GM23338 (cell line): ENCODE measurements around the gene BRINP2. TPM values are rescaled to one million over a fixed set of nuclear protein-coding genes. Genes with fewer than 3 reads are reported as not detected.

Experiments
- ATAC-seq: fragments of 200-7000 bp; cut with Tn5 transposase; 3 replicates; pipeline ENCODE4 v1.9.1; 2020
- DNase-seq: peaks from one replicate; pipeline ENCODE4 v3.0.0-alpha.2; 2015; ENCODE audit warnings: low spot score
- H2AFZ ChIP-seq: fragments of 200-600 bp; sonication (generic); 2 replicates; pipeline ENCODE4 v1.8.0; 2016; ENCODE audit warnings: antibody characterized with exemption, mild to moderate bottlenecking, moderate library complexity
- H3F3A ChIP-seq: fragments of 200-600 bp; sonication (generic); replicated peaks from 2 replicates; pipeline ENCODE4 v1.8.0; 2017; ENCODE audit warnings: antibody characterized with exemption, mixed run types, low read depth
- H3K27ac ChIP-seq: fragments of 200-600 bp; sonication (generic); 2 replicates; pipeline ENCODE4 v1.6.1; 2016; ENCODE audit warnings: low read depth
- H3K27me3 ChIP-seq: fragments of 200-600 bp; sonication (generic); 2 replicates; pipeline ENCODE4 v1.8.0; 2016; ENCODE audit warnings: mild to moderate bottlenecking, mixed run types, moderate library complexity; ENCODE audit not compliant: insufficient read depth
- H3K36me3 ChIP-seq: fragments of 200-600 bp; sonication (generic); 2 replicates; pipeline ENCODE4 v1.8.0; 2016; ENCODE audit warnings: mild to moderate bottlenecking; ENCODE audit not compliant: insufficient read depth
- H3K4me1 ChIP-seq: fragments of 200-600 bp; sonication (generic); 2 replicates; pipeline ENCODE4 v1.8.0; 2016; ENCODE audit warnings: mild to moderate bottlenecking, moderate library complexity; ENCODE audit not compliant: insufficient read depth
- H3K4me2 ChIP-seq: fragments of 200-600 bp; sonication (generic); 2 replicates; pipeline ENCODE4 v1.7.1; 2017; ENCODE audit warnings: mixed run types
- H3K4me3 ChIP-seq: fragments of 200-600 bp; sonication (generic); 2 replicates; pipeline ENCODE4 v1.6.1; 2016; ENCODE audit warnings: mixed run types
- H3K79me2 ChIP-seq: fragments of 200-600 bp; sonication (generic); replicated peaks from 2 replicates; pipeline ENCODE4 v1.8.0; 2017; ENCODE audit warnings: mild to moderate bottlenecking; ENCODE audit not compliant: insufficient read depth
- H3K9me2 ChIP-seq: fragments of 200-600 bp; sonication (generic); 2 replicates; pipeline ENCODE4 v1.8.0; 2017; ENCODE audit not compliant: insufficient read depth
- H4K20me1 ChIP-seq: fragments of 200-600 bp; sonication (generic); replicated peaks from 2 replicates; pipeline ENCODE4 v1.8.0; 2017; ENCODE audit warnings: mild to moderate bottlenecking; ENCODE audit not compliant: insufficient read depth
- H3K27ac Mint-ChIP-seq: 2 replicates; pipeline ENCODE4 v1.8.0; 2020; ENCODE audit warnings: inconsistent platforms, mild to moderate bottlenecking, moderate library complexity, mixed read lengths
- H3K27me3 Mint-ChIP-seq: 3 replicates; pipeline ENCODE4 v1.8.0; 2022; ENCODE audit warnings: low read depth, mild to moderate bottlenecking, moderate library complexity, mixed read lengths, inconsistent platforms; ENCODE audit not compliant: insufficient read depth, poor library complexity
- H3K36me3 Mint-ChIP-seq: 3 replicates; pipeline ENCODE4 v1.8.0; 2021; ENCODE audit warnings: low read depth, mild to moderate bottlenecking, inconsistent platforms, moderate library complexity, mixed read lengths
- H3K4me1 Mint-ChIP-seq: 3 replicates; pipeline ENCODE4 v1.8.0; 2020; ENCODE audit warnings: mild to moderate bottlenecking, inconsistent platforms, mixed read lengths
- H3K4me3 Mint-ChIP-seq: 3 replicates; pipeline ENCODE4 v1.8.0; 2021; ENCODE audit warnings: moderate library complexity, mild to moderate bottlenecking, inconsistent platforms, mixed read lengths
- H3K9me3 Mint-ChIP-seq: 3 replicates; pipeline ENCODE4 v1.8.0; 2020; ENCODE audit warnings: moderate library complexity, mild to moderate bottlenecking, inconsistent platforms, mixed read lengths
- CREB1 ChIP-seq: fragments of 250-450 bp; sonication (Bioruptor Pico); IDR thresholded peaks from 2 replicates; pipeline ENCODE4 v1.5.0; 2020; ENCODE audit warnings: low read depth, mild to moderate bottlenecking, moderate library complexity
- CTCF ChIP-seq, 2 experiments: fragments of 200-600 bp in 1 of 2; sonication (generic) in 1 of 2; conservative IDR thresholded peaks; 2 replicates each; pipeline versions ENCODE4 v1.5.1 to v1.6.1; 2016 to 2017; ENCODE audit warnings: antibody characterized with exemption in 2 of 2, low read depth in 2 of 2, mild to moderate bottlenecking in 2 of 2, moderate library complexity in 1 of 2
- ETS1 ChIP-seq: IDR thresholded peaks from 2 replicates; pipeline ENCODE4 v1.6.1; 2016; ENCODE audit warnings: antibody characterized with exemption
- EZH2 ChIP-seq: fragments of 200-600 bp; sonication (generic); IDR thresholded peaks from one replicate; pipeline ENCODE4 v1.8.0; 2017; ENCODE audit warnings: antibody characterized with exemption, mild to moderate bottlenecking, low read depth; ENCODE audit not compliant: unreplicated experiment
- EZH2phosphoT487 ChIP-seq: fragments of 200-600 bp; sonication (generic); IDR thresholded peaks from one replicate; pipeline ENCODE4 v1.8.1; 2018; ENCODE audit warnings: antibody characterized with exemption; ENCODE audit not compliant: unreplicated experiment
- JUNB ChIP-seq: IDR thresholded peaks from one replicate; pipeline ENCODE4 v1.6.1; 2016; ENCODE audit warnings: antibody characterized with exemption; ENCODE audit not compliant: unreplicated experiment
- NANOG ChIP-seq: IDR thresholded peaks from 2 replicates; pipeline ENCODE4 v1.6.1; 2016; ENCODE audit warnings: antibody characterized with exemption, borderline replicate concordance
- POLR2AphosphoS5 ChIP-seq: IDR thresholded peaks from 2 replicates; pipeline ENCODE4 v1.6.1; 2016; ENCODE audit warnings: antibody characterized with exemption, low read depth
- REST ChIP-seq: IDR thresholded peaks from one replicate; pipeline ENCODE4 v1.6.1; 2018; ENCODE audit warnings: antibody characterized with exemption; ENCODE audit not compliant: unreplicated experiment
- STAT1 ChIP-seq: IDR thresholded peaks from one replicate; pipeline ENCODE4 v1.6.1; 2016; ENCODE audit warnings: antibody characterized with exemption; ENCODE audit not compliant: unreplicated experiment
- ZNF114 ChIP-seq: fragments of 250-450 bp; sonication (Bioruptor Pico); IDR thresholded peaks from 2 replicates; pipeline ENCODE4 v1.5.0; 2020; ENCODE audit warnings: mild to moderate bottlenecking, moderate library complexity
- ZNF331 ChIP-seq: fragments of 250-450 bp; sonication (Bioruptor Pico); IDR thresholded peaks from 2 replicates; pipeline ENCODE4 v1.5.0; 2020; ENCODE audit warnings: low read depth, mild to moderate bottlenecking, moderate library complexity
- ZNF462 ChIP-seq: fragments of 250-450 bp; sonication (Bioruptor Pico); IDR thresholded peaks from 2 replicates; pipeline ENCODE4 v1.5.0; 2020; ENCODE audit warnings: mild to moderate bottlenecking, moderate library complexity
- polyA plus RNA-seq: library from polyadenylated mRNA; unstranded; fragments of >200 nt; fragmentation: Nextera tagmentation; extraction: Ambion mirVana; gene quantifications from 2 replicates; pipeline ENCODE4 v1.2.1, GENCODE V29; 2016
- total RNA-seq: library from RNA; depleted of rRNA; stranded (reverse); fragments of >200 nt; shearing (Covaris generic); gene quantifications from 2 replicates; pipeline ENCODE4 v1.2.3, GENCODE V29; 2014

Gene BRINP2
- total and polyA plus RNA-seq, 2 experiments from 2014 or later = 0.10 to 0.52 TPM

GRCh38 chr1:177230228-177231016, 59.7 kb downstream of the BRINP2 start:
- Histone ChIP-seq H3K36me3 (no peaks in the 10 kb centered on the region), H4K20me1 (no peaks in the 10 kb centered on the region), H3K79me2 (no peaks in the 10 kb centered on the region), H3F3A (no peaks in the 10 kb centered on the region), H3K27me3 (no peaks in the 10 kb centered on the region), H2AFZ (no peak overlapping the region), H3K27ac (no peak overlapping the region), H3K4me3 (no peak overlapping the region), H3K9me2 (0 out of 2 replicates have a peak, but pooled peaks cover 2% of the 10 kb centered on the region), H3K4me2 (no peak overlapping the region), H3K4me1 (no peaks in the 10 kb centered on the region)
- peak; percentile 49 for ATAC-seq
- Mint-ChIP-seq H3K36me3 (no peaks in the 10 kb centered on the region), H3K4me3 (no peak overlapping the region), H3K27ac (no peak overlapping the region), H3K27me3 (peaks cover 3% of the 10 kb centered on the region), H3K9me3 (no peaks in the 10 kb centered on the region), H3K4me1 (peaks cover 4% of the 10 kb centered on the region; the same call in 1 of the 3 replicates)
- TF ChIP-seq NANOG = no peak
- TF ChIP-seq STAT1 = no peak
- TF ChIP-seq EZH2 = no peak
- TF ChIP-seq ZNF114 = no peak
- no peak for TF ChIP-seq ETS1
- TF ChIP-seq EZH2phosphoT487 = no peak
- no peak for TF ChIP-seq CTCF (conservative IDR thresholded peaks at IDR 0.05; ENCODE audit: low read depth in 2 of 2)
- no peak for TF ChIP-seq REST
- no peak for TF ChIP-seq ZNF331 (CRISPR knock-in tag)
- no peak for TF ChIP-seq ZNF462 (CRISPR knock-in tag)
- no peak for TF ChIP-seq POLR2AphosphoS5
- no peak for TF ChIP-seq CREB1
- TF ChIP-seq JUNB = no peak
- DNase-seq = no peak
